Keratinocyte (primary cell): ENCODE data around the gene OPTC. TPM values are rescaled to one million over a fixed set of nuclear protein-coding genes. Genes with fewer than 3 reads are reported as not detected.

Source experiments
- DNase-seq: peaks from one replicate; pipeline ENCODE4 v3.0.0-alpha.2; 2011; ENCODE audit warnings: low read depth, missing footprints, low spot score
- FAIRE-seq: peaks from 2 replicates; lab custom pipeline; 2011; peaks lifted over from hg19 to GRCh38; lab: Jason Lieb, UNC
- H2AFZ ChIP-seq: 2 replicates; pipeline ENCODE4 v1.6.0; 2012; ENCODE audit warnings: low read length, control low read depth, inconsistent platforms; ENCODE audit not compliant: control insufficient read depth
- H3K27ac ChIP-seq: 2 replicates; pipeline ENCODE4 v1.5.1; 2011; ENCODE audit warnings: low read length; ENCODE audit not compliant: control insufficient read depth, insufficient read depth
- H3K27me3 ChIP-seq: 3 replicates; pipeline ENCODE4 v1.6.0; 2011; ENCODE audit warnings: low read length; ENCODE audit not compliant: control insufficient read depth, insufficient read depth; ENCODE audit errors: extremely low read depth
- H3K36me3 ChIP-seq, 2 experiments: 2 replicates in 1 of 2; 3 replicates in 1 of 2; pipeline ENCODE4 v1.5.1; 2011; ENCODE audit warnings: low read length in 2 of 2, mild to moderate bottlenecking in 1 of 2; ENCODE audit not compliant: control insufficient read depth in 2 of 2, insufficient read depth in 2 of 2; ENCODE audit errors: extremely low read depth in 1 of 2
- H3K4me1 ChIP-seq: 3 replicates; pipeline ENCODE4 v1.5.1; 2011; ENCODE audit warnings: low read length; ENCODE audit not compliant: control insufficient read depth, insufficient read depth; ENCODE audit errors: extremely low read depth
- H3K4me2 ChIP-seq: 3 replicates; pipeline ENCODE4 v1.6.0; 2011; ENCODE audit warnings: low read depth, low read length; ENCODE audit not compliant: control insufficient read depth, insufficient read depth; ENCODE audit errors: extremely low read depth
- H3K4me3 ChIP-seq, 3 experiments: fragments of 200-600 bp in 1 of 3; sonication (generic) in 1 of 3; 2 replicates in 2 of 3; 3 replicates in 1 of 3; pipeline ENCODE4 v1.5.1; 2011 to 2016; ENCODE audit warnings: low read length in 3 of 3, mild to moderate bottlenecking in 3 of 3, control low read depth in 2 of 3, inconsistent platforms in 1 of 3, low read depth in 1 of 3, mixed read lengths in 1 of 3, mixed run types in 1 of 3, moderate library complexity in 1 of 3; ENCODE audit not compliant: control insufficient read depth in 2 of 3, insufficient read depth in 2 of 3; ENCODE audit errors: extremely low read depth in 1 of 3
- H3K79me2 ChIP-seq: 2 replicates; pipeline ENCODE4 v1.6.0; 2012; ENCODE audit warnings: low read length; ENCODE audit not compliant: control insufficient read depth, insufficient read depth
- H3K9ac ChIP-seq: 3 replicates; pipeline ENCODE4 v1.6.0; 2011; ENCODE audit warnings: low read length; ENCODE audit not compliant: control insufficient read depth, insufficient read depth; ENCODE audit errors: extremely low read depth
- H3K9me1 ChIP-seq: 3 replicates; pipeline ENCODE4 v1.6.0; 2011; ENCODE audit warnings: low read length; ENCODE audit not compliant: control insufficient read depth, insufficient read depth; ENCODE audit errors: extremely low read depth
- H3K9me3 ChIP-seq: 2 replicates; pipeline ENCODE4 v1.5.1; 2012; ENCODE audit warnings: low read depth, low read length; ENCODE audit not compliant: control insufficient read depth
- H4K20me1 ChIP-seq: 3 replicates; pipeline ENCODE4 v1.6.0; 2011; ENCODE audit warnings: low read length; ENCODE audit not compliant: control insufficient read depth, insufficient read depth; ENCODE audit errors: extremely low read depth
- CTCF ChIP-seq, 3 experiments: IDR thresholded peaks in 1 of 3; conservative IDR thresholded peaks in 1 of 3; optimal IDR thresholded peaks in 1 of 3; 2 replicates in 2 of 3; 3 replicates in 1 of 3; pipeline versions ENCODE3 to v1.5.1; 2011; ENCODE audit warnings: low read length in 3 of 3, mild to moderate bottlenecking in 3 of 3, moderate library complexity in 2 of 3, control low read depth in 1 of 3, inconsistent platforms in 1 of 3; ENCODE audit not compliant: insufficient read depth in 2 of 3; ENCODE audit errors: extremely low read depth in 1 of 3
- EZH2 ChIP-seq: IDR thresholded peaks from one replicate; pipeline ENCODE4 v1.6.1; 2012; ENCODE audit warnings: inconsistent platforms, mild to moderate bottlenecking, low read length, moderate library complexity
- dilution Hi-C: fragments of 300-500 bp; cut with MboI; formaldehyde crosslinking; loops from one replicate; pipeline ENCODE4 v1.7.0; 2020; ENCODE audit warnings: low sequenced_read_pairs; ENCODE audit not compliant: extremely low pct_ligation_motif_present
- polyA plus RNA-seq, 5 experiments: library from polyadenylated mRNA; depleted of rRNA in 3 of 5; stranded (reverse) in 3 of 5; stranded (forward) in 1 of 5; unstranded in 1 of 5; fragments of >200 nt; gene quantifications; 1 replicate in 1 of 5; 2 replicates in 3 of 5; 3 replicates in 1 of 5; pipeline versions ENCODE4 v1.2.1 to v1.2.3, GENCODE V29; 2011 to 2012; ENCODE audit warnings: missing spikeins in 2 of 5, low read depth in 1 of 5, low replicate concordance in 1 of 5

Gene OPTC
- polyA plus RNA-seq, 1 donor (not counting 4 experiments of a cell fraction or from before 2014, with no cell fraction given): not detected

DNA sequence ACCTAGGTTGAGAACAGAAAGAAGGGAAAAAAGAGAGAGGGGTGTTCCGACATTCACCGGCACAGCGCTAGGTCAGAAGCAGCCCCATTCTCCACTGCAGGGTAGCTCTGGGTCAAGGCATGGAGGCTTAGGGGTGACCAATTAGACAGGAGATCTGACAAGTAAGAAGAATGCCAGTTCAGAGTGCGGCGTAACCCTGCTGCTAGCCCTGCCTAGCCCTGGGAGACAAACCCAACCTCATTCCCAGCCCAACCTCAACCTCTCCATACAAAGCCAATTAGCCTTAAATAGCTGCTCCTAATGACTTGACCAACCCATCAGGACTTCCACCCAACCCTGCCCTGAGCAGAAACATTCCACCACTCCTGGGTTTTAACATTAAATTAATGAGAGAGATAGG lies 15.0 kb upstream of the OPTC start:
- Histone ChIP-seq H3K36me3 (no peaks in the 10 kb centered on the region), H3K4me2 (no peak overlapping the region), H4K20me1 (no peaks in the 10 kb centered on the region), H3K4me1 (peaks cover 23% of the 10 kb centered on the region), H3K9me3 (no peaks in the 10 kb centered on the region), H3K9me1 (no peaks in the 10 kb centered on the region), H3K27me3 (no peaks in the 10 kb centered on the region), H2AFZ (no peak overlapping the region), H3K79me2 (no peaks in the 10 kb centered on the region), H3K4me3 (no peak overlapping the region), H3K27ac (no peak overlapping the region), H3K9ac (no peak overlapping the region)
- TF ChIP-seq CTCF (optimal IDR thresholded peaks at IDR 0.05 in 1 of 3, IDR thresholded peaks at IDR 0.05 in 1 of 3, conservative IDR thresholded peaks at IDR 0.05 in 1 of 3; ENCODE audit: extremely low read depth in 1 of 3, insufficient read depth in 2 of 3, low read length in 3 of 3): no peak
- no peak for TF ChIP-seq EZH2
- FAIRE-seq: no peak
- dilution Hi-C loops: no loop called here
- no peak for DNase-seq

DNA sequence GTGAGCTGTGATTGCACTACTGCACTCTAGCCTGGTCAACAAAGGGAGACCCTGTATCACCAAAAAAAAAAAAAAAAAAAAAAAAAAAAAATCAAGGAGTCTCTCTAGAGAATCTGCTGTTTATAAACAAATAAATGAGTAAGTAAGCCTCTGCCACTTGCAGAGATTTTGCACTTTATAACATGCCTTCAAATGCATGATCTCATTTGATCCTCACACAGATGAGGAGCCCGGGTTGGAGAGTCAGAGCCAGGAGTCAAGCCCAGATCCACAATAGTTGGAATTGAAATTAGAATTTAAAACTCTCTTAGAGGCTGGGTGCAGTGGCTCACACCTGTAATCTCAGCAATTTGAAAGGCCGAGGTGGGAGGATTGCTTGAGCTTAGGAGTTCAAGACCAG lies 14.3 kb upstream of the OPTC start:
- Histone ChIP-seq H3K36me3 (no peaks in the 10 kb centered on the region), H3K27ac (no peak overlapping the region), H4K20me1 (no peaks in the 10 kb centered on the region), H3K79me2 (no peaks in the 10 kb centered on the region), H2AFZ (no peak overlapping the region), H3K9me1 (no peaks in the 10 kb centered on the region), H3K27me3 (no peaks in the 10 kb centered on the region), H3K9me3 (no peaks in the 10 kb centered on the region), H3K4me2 (no peak overlapping the region), H3K9ac (no peak overlapping the region), H3K4me3 (no peak overlapping the region), H3K4me1 (peaks cover 23% of the 10 kb centered on the region)
- FAIRE-seq (no peak), DNase-seq (no peak)
- dilution Hi-C loops: no loop called here
- TF ChIP-seq CTCF (optimal IDR thresholded peaks at IDR 0.05 in 1 of 3, IDR thresholded peaks at IDR 0.05 in 1 of 3, conservative IDR thresholded peaks at IDR 0.05 in 1 of 3; ENCODE audit: extremely low read depth in 1 of 3, insufficient read depth in 2 of 3, low read length in 3 of 3) (no peak), EZH2 (no peak)
